K562 treated with DMSO at 1 percent for 4 hours (cell line): ENCODE measurements around the gene TBC1D5. TPM values are rescaled to one million over a fixed set of nuclear protein-coding genes. Genes with fewer than 3 reads are reported as not detected.

ENCODE experiments used
- total RNA-seq: library from RNA; unstranded; fragments of 300-600 nt; gene quantifications from 2 replicates; pipeline ENCODE4 v1.2.3, GENCODE V29; 2022; ENCODE audit not compliant: insufficient read depth

The TBC1D5 gene
- total RNA-seq: 21.1 and 29.7 TPM in 2 replicates

GRCh38 chr3:17742102-17742879 is at the start of gene TBC1D5:
Gene TBC1D5 (minus strand): TSS chr3:17742631. CDS start chr3:17508570, 234,061 bp downstream.

